Stimulated activated CD8-positive, alpha-beta memory T cell treated with anti-CD3 and anti-CD28 coated beads, Interleukin-15, amount 100 ng/mL, for 48 hours (primary cell): ENCODE results near the gene SIDT2.

Experiments used
- DNase-seq, 2 donors: peaks; one replicate each; pipeline ENCODE4 v3.0.0-alpha.2; 2020; ENCODE audit warnings: low read depth in 2 of 2

SIDT2 gene

GRCh38 chr11:117222991-117223740 lies 44.6 kb downstream of the SIDT2 start:
- no peak for DNase-seq

DNA sequence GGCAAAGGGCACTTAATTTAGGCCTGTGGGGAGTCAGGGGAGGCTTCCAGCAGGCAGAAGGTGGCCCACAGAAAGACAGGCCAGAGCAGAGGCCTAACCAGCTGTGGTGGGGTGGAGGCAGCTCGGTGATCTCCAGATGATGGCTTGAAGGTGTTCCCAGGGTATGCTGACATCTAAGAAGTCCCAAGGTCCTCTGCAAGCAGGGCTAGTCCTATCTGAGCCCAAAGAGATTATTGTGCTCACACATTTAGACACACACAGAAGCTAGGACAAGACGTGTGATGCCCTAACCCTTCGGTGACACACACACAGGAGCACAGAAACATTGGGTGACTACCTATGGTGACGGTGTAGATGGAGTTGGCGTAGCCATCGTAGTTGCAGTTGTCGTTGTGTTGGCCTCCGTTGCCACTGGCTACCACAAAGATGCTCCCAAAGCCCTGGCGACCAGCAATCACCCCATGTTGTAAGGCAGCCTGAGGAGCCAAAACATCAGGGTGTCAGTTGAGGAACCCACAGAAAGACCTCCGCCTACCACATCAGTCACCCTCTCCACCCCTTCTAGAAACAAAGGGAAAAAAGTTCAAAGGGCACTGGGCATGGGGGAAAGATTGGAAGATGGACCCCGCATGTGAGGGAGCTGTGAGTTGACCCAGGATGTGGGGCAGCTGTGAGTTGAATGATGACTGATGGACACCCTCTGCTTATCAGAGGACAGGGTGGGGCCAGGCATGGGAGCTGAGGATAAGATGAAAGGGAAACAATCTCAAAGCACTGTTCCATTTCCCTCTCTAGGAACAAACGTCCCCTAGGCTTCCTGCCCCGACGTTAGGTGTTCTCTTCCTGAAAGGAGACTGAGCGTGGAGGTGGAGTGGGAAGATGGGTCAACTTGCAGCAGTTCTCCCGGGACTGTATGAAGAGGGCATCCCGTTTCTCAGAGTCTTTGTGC lies 45.5 kb downstream of the SIDT2 start:
- no peak for DNase-seq

- no peak for DNase-seq
Measured at GRCh38 chr11:117225553-117226170, 47.1 kb downstream of the SIDT2 start.

- DNase-seq = no peak
Measured at GRCh38 chr11:117226388-117227385, 48.1 kb downstream of the SIDT2 start.

- DNase-seq = no peak
Measured at GRCh38 chr11:117228091-117228490, 49.5 kb downstream of the SIDT2 start.

GRCh38 chr11:117229411-117229810 lies 50.9 kb downstream of the SIDT2 start:
- DNase-seq = no peak

DNA sequence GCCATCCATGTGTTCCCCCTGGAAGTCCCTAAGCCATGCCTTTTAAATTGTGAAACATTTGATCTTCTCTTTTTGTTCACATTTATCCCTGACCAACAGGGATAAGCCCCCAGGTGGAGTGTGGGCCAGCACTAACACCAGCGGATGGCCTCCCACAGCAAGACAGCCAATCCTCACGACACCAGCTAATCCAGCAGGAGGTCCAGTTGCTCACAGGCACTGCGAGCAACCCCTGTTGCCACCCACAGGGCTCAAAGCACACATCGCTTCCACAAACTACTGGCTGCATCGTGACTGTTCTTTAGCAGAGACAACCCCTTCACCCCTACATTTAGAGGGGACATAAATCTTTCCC lies 51.4 kb downstream of the SIDT2 start:
- DNase-seq = no peak

DNA sequence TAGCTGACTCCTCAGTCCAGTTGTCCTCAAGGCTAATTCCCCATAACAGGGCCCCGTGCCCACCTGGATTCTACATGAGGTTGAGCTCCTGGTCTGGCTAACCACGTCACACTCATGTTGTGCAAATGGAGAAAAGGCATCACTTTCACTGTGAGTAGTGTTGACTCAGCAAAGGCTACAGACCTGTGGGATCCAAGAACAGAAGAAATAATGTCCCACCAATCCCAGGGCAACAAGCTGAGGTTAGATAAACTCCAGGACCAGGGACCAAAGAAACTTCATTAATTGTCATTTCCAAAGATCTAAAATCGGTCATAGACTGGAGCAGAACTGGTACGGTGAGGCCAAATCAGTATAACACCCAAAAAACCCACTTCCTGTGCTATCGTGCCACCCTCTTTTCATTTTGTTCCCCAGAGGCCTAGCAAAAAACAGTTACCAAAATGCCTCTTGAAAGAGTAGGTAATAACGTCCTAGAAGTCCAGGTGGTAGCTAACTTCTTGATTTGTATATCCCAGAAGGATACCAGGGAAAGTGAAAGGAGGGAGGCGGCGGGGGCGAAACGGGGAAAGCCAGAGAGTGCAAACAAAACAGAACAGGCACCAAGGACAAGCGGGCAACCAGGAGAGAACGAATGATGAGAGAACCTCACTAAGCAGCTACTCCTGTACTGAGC lies 51.9 kb downstream of the SIDT2 start:
- peak; percentile 31 to 39 for DNase-seq

GRCh38 chr11:117230999-117231841 lies 52.7 kb downstream of the SIDT2 start:
- DNase-seq = no peak

GRCh38 chr11:117231842-117232091 lies 53.2 kb downstream of the SIDT2 start, which contains the start of gene PCSK7:
Gene PCSK7 (minus strand): TSS chr11:117232073. CDS start chr11:117229844, 2,229 bp downstream.
- no peak for DNase-seq

DNA sequence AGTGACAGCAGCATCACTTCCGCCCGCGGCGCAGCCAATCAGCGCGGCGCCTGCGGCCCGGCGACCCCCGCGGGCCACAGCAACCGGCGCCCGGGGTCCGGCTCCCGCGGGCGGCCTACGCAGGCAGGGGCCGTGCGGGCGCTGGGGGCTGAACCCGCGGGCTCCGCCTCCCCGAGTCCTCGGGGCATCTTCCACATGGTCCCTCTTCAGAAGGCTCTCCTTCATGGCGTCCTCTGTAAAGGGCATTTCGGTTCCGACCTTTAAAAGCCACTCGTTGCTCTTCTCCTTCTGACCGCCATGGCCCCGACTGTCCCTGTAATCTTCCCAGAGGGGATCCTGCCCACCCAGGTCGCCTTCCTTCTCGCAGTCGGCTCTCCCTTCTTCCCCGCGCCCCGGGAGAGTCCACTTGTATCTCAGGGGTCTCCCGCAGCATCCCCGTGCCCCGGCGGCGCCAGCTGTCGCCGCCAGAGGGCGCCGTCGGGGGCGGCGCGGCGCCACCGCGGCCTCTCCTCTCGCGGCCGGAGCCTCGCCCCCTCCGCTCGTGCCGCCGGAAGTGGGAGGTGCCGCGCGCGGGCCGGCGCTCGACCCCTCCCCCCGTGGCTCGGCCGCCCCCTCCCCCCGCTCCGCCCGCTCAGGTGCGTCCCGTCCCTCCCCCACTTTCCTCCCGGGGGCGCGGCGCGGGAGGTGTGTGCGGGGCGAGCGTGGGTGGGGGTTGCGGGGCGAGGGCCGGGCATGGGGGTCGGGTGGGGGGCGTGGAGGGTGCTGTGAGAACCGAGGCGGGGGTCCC lies 53.7 kb downstream of the SIDT2 start, which contains the start of gene RNF214:
RNF214 (plus strand) TSS at position 580 of the 787 bp plus-strand sequence. CDS start 1,602 bp downstream, outside the sequence.
- DNase-seq = peak; percentile 67 to 76

- no peak for DNase-seq
Measured at GRCh38 chr11:117232911-117233409, 54.4 kb downstream of the SIDT2 start.

GRCh38 chr11:117238221-117238620 lies 59.7 kb downstream of the SIDT2 start:
- DNase-seq = no peak

- DNase-seq = no peak
Measured at GRCh38 chr11:117239295-117239694, 60.8 kb downstream of the SIDT2 start.
